HUES6 (cell line): ENCODE data around the gene OR2M7.
"Not testable (repeated sequence)": the region's sequence is repeated elsewhere in the genome, so short reads cannot be mapped to it uniquely, and the experiment has no call there.

Experiments used
- H3K27ac ChIP-seq: 2 replicates; pipeline ENCODE4 v1.7.0; 2013; ENCODE audit warnings: low read depth, mild to moderate bottlenecking, low read length, inconsistent platforms
- H3K27me3 ChIP-seq: 2 replicates; pipeline ENCODE4 v1.6.1; 2013; ENCODE audit warnings: low read length; ENCODE audit not compliant: control insufficient read depth, insufficient read depth
- H3K36me3 ChIP-seq: 2 replicates; pipeline ENCODE4 v1.6.1; 2013; ENCODE audit warnings: low read length; ENCODE audit not compliant: control insufficient read depth, insufficient read depth
- H3K4me1 ChIP-seq: 2 replicates; pipeline ENCODE4 v1.6.1; 2013; ENCODE audit warnings: low read length; ENCODE audit not compliant: control insufficient read depth, insufficient read depth
- H3K4me3 ChIP-seq: 2 replicates; pipeline ENCODE4 v1.5.1; 2013; ENCODE audit warnings: low read depth, low read length
- H3K9ac ChIP-seq: one replicate; pipeline ENCODE4 v1.6.1; 2013; ENCODE audit warnings: mild to moderate bottlenecking, low read length
- H3K9me3 ChIP-seq: 2 replicates; pipeline ENCODE4 v1.6.1; 2013; ENCODE audit warnings: low read depth, low read length; ENCODE audit not compliant: control insufficient read depth, insufficient read depth

OR2M7 gene

DNA sequence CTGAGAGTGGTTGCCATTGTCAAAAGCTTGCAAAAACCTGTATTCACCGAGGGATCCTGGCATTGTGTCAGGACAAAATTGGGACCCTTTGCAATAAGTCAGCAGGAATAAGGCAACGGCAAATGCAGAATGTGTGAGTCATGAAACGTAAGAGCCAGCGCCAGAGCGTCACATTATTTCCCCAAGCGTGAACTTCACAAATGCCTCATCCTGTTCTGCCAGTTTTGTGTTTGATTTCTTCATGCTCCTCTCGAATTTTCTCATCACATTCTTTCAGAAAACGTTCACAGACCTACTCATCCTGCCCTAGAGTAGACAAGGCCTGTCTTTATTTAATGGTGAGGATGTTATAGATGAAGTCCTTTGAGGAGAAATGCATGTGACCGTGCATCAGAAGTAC lies 18.7 kb downstream of the OR2M7 start:
- not testable (repeated sequence) for H3K36me3 ChIP-seq, H3K9ac ChIP-seq, H3K27me3 ChIP-seq, H3K4me3 ChIP-seq, H3K4me1 ChIP-seq, H3K27ac ChIP-seq
- peaks cover 21% of the 10 kb centered on the region; the same call in 1 of the 2 replicates for H3K9me3 ChIP-seq

- Histone ChIP-seq H3K27me3 (no peaks in the 10 kb centered on the region), H3K9me3 (peaks cover 19% of the 10 kb centered on the region; the same call in 1 of the 2 replicates), H3K27ac (no peak within 1 kb of the TSS), H3K4me1 (no peaks in the 10 kb centered on the region), H3K36me3 (no peaks in the 10 kb centered on the region), H3K4me3 (no peak within 1 kb of the TSS), H3K9ac (no peak within 1 kb of the TSS)
Measured at GRCh38 chr1:248303324-248303723, 21.0 kb downstream of the OR2M7 start, which contains the start of gene OR2T12. TSS of gene OR2T12 (minus strand) at chr1:248303424. CDS start at chr1:248295578, 7,846 bp downstream.

DNA sequence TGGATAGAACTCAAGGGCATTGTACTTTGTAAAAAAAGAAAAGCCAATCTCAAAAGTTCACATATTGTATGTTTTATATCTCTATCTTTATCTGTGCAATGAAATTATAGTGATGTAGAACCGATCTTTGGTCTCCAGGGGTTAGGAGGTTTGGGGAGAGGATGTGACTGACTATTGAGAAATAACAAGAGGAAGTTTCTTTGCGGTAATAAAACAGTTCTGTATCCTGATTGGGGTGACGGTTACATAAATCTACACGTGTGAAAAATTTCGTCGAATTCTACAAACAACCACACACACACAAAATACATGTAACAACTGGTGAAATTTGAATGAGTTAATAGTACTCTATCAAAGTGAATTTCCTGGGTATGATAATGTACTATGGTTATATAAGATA lies 36.0 kb downstream of the OR2M7 start:
- Histone ChIP-seq H3K4me3 (no peak overlapping the region), H3K9ac (no peak overlapping the region), H3K27me3 (no peaks in the 10 kb centered on the region), H3K36me3 (no peaks in the 10 kb centered on the region), H3K9me3 (peaks cover 16% of the 10 kb centered on the region; the same call in 1 of the 2 replicates), H3K4me1 (no peaks in the 10 kb centered on the region), H3K27ac (no peak overlapping the region)

DNA sequence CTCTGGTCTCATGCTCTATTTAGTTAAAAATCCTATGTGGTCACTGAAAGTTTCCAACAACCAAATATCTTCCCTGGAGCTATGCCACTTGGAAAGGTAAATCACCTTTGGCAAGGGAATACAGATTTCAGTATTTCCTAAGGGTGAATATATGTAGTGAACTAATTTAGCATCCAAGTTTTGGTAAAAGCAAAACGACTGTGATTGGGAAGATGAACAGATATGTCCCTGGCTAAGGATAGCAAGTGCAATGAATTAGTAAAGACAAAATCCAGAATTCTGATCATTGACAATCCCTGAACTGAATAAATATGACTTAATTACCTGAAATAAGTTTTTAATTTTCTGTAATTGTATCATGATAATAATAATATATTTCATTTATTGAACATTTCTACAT lies 46.5 kb downstream of the OR2M7 start, which contains the start of gene OR2T33:
TSS of gene OR2T33 (minus strand) at position 101 of the 400 bp plus-strand sequence. CDS start 4,162 bp downstream, outside the sequence.
- peaks cover 28% of the 10 kb centered on the region; the same call in 1 of the 2 replicates for H3K9me3 ChIP-seq
- no peak within 1 kb of the TSS for H3K4me3 ChIP-seq
- H3K9ac ChIP-seq: no peak within 1 kb of the TSS
- no peak within 1 kb of the TSS for H3K27ac ChIP-seq
- no peaks in the 10 kb centered on the region for H3K27me3 ChIP-seq
- no peaks in the 10 kb centered on the region for H3K36me3 ChIP-seq
- H3K4me1 ChIP-seq: no peaks in the 10 kb centered on the region
